Stomach (tissue), 4 donors: Measurements from ENCODE around the gene CADM4.

Source experiments
- CTCF ChIP-seq, 7 experiments: fragments of 450-650 bp in 4 of 7; fragments of 200-600 bp in 3 of 7; sonication (generic) in 3 of 7; IDR thresholded peaks; one replicate each; pipeline ENCODE4 v1.5.1; 2016 to 2019; ENCODE audit warnings: antibody characterized with exemption in 7 of 7, control low read depth in 2 of 7, mild to moderate bottlenecking in 1 of 7
- POLR2A ChIP-seq, 4 donors: fragments of 450-650 bp; IDR thresholded peaks; one replicate each; pipeline ENCODE4 v1.6.1; 2016; ENCODE audit warnings: antibody characterized with exemption in 4 of 4, control low read depth in 2 of 4, mild to moderate bottlenecking in 1 of 4, moderate library complexity in 1 of 4

GRCh38 chr19:43660971-43661360, 21.3 kb upstream of the CADM4 start:
- no peak for TF ChIP-seq POLR2A (IDR thresholded peaks at IDR 0.05)
- TF ChIP-seq CTCF (IDR thresholded peaks at IDR 0.05): no peak
